Nephron (organoid): ENCODE data around the gene PLEKHA7.

Experiments used
- H3K27ac Mint-ChIP-seq, 3 experiments: 2 replicates each; pipeline ENCODE4 v1.8.0; 2020; ENCODE audit warnings: mixed read lengths in 3 of 3, mild to moderate bottlenecking in 2 of 3, moderate library complexity in 1 of 3
- H3K27me3 Mint-ChIP-seq: 2 replicates; pipeline ENCODE4 v1.8.0; 2021; ENCODE audit warnings: low read depth, mild to moderate bottlenecking, moderate library complexity, mixed read lengths
- H3K36me3 Mint-ChIP-seq: 2 replicates; pipeline ENCODE4 v1.8.0; 2020; ENCODE audit warnings: low read depth, mixed read lengths
- H3K4me1 Mint-ChIP-seq: 2 replicates; pipeline ENCODE4 v1.8.0; 2020; ENCODE audit warnings: mixed read lengths
- H3K4me3 Mint-ChIP-seq, 3 experiments: 2 replicates each; pipeline ENCODE4 v1.8.0; 2020; ENCODE audit warnings: mild to moderate bottlenecking in 3 of 3, mixed read lengths in 3 of 3, moderate library complexity in 2 of 3
- H3K9me3 Mint-ChIP-seq: 2 replicates; pipeline ENCODE4 v1.8.0; 2020; ENCODE audit warnings: mixed read lengths
- TF ChIP-seq, protein P1 (sequence below), 3 experiments: fragments of 200-600 bp; sonication (generic); IDR thresholded peaks; one replicate each; pipeline ENCODE4 v1.5.0; 2021; ENCODE audit warnings: antibody characterized with exemption in 3 of 3; ENCODE audit not compliant: unreplicated experiment in 3 of 3

The PLEKHA7 gene

DNA sequence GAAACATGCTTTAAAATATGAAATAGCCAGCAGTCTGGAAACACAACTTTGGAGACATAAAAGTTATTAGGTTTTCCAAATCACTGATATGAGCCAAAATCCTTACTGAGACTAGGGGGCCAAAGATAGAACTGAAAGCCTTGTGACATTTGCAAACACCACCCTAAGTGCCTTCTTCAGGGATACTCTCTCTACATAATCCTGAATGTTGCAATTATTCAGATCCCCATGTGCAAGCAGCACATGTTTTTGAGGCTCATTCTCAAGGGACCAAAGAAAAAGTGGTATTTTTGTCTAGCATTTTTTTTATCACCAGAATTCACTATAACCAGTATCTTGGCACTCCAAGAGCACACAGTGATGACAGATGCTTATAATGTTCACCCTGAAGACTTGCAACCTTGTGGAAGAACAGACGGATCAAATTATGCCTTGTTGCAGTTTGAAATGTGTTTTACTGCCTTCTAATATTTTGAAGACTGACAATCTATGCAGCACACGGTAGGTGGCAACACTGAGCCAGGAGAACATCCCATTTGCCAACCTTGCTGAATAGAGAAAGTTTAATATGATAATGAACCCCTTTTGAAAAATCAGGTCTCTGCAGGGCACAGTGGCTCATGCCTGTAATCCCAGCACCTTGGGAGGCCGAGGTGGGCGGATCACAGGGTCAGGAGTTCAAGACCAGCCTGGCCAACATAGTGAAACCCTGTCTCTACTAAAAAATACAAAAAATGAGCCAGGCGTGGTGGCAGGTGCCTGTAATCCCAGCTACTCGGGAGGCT, 78.5 kb downstream of the PLEKHA7 start:
- Mint-ChIP-seq H3K4me3 (no peak overlapping the region), H3K27me3 (peaks cover 7% of the 10 kb centered on the region)

DNA sequence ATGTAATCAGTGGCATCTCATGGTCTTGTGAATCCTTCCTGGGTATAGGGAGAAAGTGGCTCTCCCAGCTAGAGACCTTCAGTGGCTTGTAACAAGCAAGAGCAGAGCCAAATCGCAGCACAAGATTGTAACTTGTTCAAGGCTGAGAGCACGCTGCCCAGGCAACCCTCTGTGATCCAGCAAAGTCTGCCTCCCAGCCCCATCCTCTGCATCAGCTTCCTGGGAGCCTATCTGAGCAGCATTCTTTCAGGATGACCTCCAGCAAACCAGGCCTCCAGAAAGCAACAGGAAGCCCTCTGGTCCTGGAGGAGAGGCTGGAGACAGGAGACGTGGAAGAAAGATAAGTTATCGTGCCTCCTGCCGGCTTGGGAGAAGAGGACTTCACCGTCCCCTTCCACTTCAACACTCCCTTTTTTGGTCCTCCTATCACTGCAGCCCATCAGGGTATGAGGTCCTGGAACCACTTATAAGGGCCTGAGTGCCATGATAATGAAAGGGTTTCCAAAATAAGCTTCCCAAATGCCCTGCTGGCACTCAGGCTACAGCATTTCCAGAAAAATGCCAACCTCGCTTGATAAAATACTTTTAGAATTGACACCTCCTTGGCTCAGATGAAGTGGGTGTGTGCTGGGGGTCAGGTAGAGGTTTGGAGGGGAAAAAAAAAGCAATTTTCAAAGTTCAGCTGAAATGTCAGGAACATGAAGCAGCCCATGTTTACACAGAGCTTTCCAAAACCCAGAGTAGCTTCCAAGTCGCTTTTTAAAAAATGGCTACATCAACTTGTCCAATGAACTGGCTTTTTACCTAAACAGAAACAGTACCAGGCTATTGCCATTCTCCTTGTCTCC, 80.2 kb downstream of the PLEKHA7 start:
- H3K4me3 Mint-ChIP-seq, result no peak overlapping the region
- TF ChIP-seq, protein P1, sequence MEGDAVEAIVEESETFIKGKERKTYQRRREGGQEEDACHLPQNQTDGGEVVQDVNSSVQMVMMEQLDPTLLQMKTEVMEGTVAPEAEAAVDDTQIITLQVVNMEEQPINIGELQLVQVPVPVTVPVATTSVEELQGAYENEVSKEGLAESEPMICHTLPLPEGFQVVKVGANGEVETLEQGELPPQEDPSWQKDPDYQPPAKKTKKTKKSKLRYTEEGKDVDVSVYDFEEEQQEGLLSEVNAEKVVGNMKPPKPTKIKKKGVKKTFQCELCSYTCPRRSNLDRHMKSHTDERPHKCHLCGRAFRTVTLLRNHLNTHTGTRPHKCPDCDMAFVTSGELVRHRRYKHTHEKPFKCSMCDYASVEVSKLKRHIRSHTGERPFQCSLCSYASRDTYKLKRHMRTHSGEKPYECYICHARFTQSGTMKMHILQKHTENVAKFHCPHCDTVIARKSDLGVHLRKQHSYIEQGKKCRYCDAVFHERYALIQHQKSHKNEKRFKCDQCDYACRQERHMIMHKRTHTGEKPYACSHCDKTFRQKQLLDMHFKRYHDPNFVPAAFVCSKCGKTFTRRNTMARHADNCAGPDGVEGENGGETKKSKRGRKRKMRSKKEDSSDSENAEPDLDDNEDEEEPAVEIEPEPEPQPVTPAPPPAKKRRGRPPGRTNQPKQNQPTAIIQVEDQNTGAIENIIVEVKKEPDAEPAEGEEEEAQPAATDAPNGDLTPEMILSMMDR (IDR thresholded peaks at IDR 0.05; ENCODE audit: unreplicated experiment in 3 of 3), result no peak
- no peak overlapping the region for H3K27ac Mint-ChIP-seq
- H3K27me3 Mint-ChIP-seq, result peaks cover 12% of the 10 kb centered on the region
- peaks cover 20% of the 10 kb centered on the region for H3K4me1 Mint-ChIP-seq
- H3K36me3 Mint-ChIP-seq, result no peaks in the 10 kb centered on the region
- no peaks in the 10 kb centered on the region for H3K9me3 Mint-ChIP-seq

More for the DNA sequence above, 78.5 kb downstream of the PLEKHA7 start:
- H3K9me3 Mint-ChIP-seq, result no peaks in the 10 kb centered on the region
- H3K4me1 Mint-ChIP-seq, result peaks cover 20% of the 10 kb centered on the region
- H3K27ac Mint-ChIP-seq, result peak overlapping the region in 1 of 3 experiments; percentile 51
- TF ChIP-seq, protein P1 (IDR thresholded peaks at IDR 0.05; ENCODE audit: unreplicated experiment in 3 of 3), result peak; percentile 66 to 73 (median 71)
- H3K36me3 Mint-ChIP-seq, result no peaks in the 10 kb centered on the region

DNA sequence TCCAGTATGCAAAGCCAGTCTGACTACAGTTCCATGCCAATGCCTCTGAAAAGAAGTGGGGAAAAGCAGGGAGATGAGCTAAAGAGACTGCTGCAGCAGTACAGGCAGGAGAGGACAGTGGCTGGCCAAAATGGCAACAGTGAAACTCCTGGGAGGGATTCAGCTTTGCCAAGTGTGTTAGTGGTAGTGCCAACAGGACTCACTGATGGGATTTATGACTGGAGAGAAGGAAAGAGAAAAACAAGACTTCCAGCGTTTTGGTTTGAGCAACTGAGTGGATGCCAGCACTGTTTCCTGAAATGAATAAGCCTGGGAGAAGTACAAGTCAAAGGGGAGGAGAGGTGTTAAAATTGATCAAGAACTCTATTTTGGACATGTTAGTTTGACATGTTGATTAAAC, 80.9 kb downstream of the PLEKHA7 start:
- TF ChIP-seq, protein P1 (IDR thresholded peaks at IDR 0.05; ENCODE audit: unreplicated experiment in 3 of 3), result no peak
- H3K4me3 Mint-ChIP-seq, result no peak overlapping the region

DNA sequence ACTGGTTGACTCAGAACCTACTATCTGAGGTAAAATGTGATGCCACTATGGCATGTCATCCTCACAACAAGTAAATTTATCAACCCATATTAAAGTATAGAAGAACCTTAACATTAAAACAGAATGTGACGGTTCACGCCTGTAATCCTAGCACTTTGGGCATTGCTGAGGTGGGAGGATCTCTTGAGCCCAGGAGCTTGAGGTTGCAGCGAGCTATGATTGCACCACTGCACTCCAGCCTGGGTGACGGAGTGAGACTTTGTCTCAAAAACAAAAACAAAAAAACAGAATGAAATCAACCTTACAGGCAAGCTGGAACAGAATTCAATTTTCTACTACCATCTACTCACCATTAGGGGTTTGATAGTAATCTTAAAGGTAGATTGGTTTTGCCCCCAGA, 86.2 kb downstream of the PLEKHA7 start:
- Mint-ChIP-seq H3K9me3 (no peaks in the 10 kb centered on the region), H3K27ac (no peak overlapping the region), H3K4me1 (peaks cover 11% of the 10 kb centered on the region), H3K4me3 (no peak overlapping the region), H3K27me3 (peaks cover 67% of the 10 kb centered on the region), H3K36me3 (no peaks in the 10 kb centered on the region)
- TF ChIP-seq, protein P1 (IDR thresholded peaks at IDR 0.05; ENCODE audit: unreplicated experiment in 3 of 3), result no peak

More for the DNA sequence above, 80.9 kb downstream of the PLEKHA7 start:
- Mint-ChIP-seq H3K27me3 (peaks cover 18% of the 10 kb centered on the region), H3K36me3 (no peaks in the 10 kb centered on the region), H3K9me3 (no peaks in the 10 kb centered on the region), H3K27ac (no peak overlapping the region), H3K4me1 (peaks cover 20% of the 10 kb centered on the region)

DNA sequence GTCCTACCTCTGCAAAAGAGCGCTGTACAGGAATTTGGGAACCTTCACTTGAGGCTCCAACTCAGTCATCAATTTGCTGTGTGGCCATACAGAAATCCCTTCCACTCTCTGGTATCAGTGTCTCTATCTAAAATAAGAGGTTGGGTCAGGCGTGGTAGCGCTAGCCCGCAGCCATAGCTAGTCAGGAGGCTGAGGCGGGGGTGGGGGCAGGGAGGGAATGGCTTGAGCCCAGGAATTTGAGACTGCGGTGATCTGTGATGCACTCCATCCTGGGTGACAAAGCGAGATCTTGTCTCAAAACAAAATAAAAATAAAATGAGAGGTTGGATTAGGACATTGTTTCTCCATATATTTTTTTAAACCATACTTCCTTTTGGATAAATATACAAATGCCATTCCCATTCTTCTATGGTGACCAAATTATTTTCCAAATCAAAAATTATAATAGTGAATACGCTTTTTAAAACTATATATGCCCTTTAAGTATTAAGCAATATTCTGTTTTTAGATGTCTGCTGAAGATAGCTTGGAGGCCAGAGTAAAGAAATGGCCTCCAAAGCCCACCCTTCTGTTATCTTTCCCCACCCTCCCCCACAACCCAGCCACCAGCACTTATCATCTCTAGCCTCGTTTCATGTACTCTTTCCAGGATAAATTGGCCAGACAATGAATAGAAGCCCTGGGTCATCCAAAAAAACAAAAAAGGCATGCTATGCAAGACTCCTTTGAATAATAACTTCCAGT, 87.2 kb downstream of the PLEKHA7 start:
- TF ChIP-seq, protein P1 (IDR thresholded peaks at IDR 0.05; ENCODE audit: unreplicated experiment in 3 of 3), result no peak
- H3K9me3 Mint-ChIP-seq, result no peaks in the 10 kb centered on the region
- H3K4me1 Mint-ChIP-seq, result peaks cover 10% of the 10 kb centered on the region
- no peak overlapping the region for H3K27ac Mint-ChIP-seq
- H3K4me3 Mint-ChIP-seq, result peak overlapping the region in 2 of 3 experiments; percentile 42 to 61
- H3K27me3 Mint-ChIP-seq, result peaks cover 73% of the 10 kb centered on the region
- H3K36me3 Mint-ChIP-seq, result no peaks in the 10 kb centered on the region
